Measurements from ENCODE around the gene APBB1IP.

GRCh38 chr10:26478061-26478460, 39.9 kb downstream of the APBB1IP start:
- no peak for TF ChIP-seq CTCF (IDR thresholded peaks at IDR 0.05; ENCODE audit: insufficient read depth, low read length)
- TF ChIP-seq POLR2AphosphoS5 (IDR thresholded peaks at IDR 0.05; ENCODE audit: low read depth), result no peak
